ENCODE data around the gene ZNF620. TPM values are rescaled to one million over a fixed set of nuclear protein-coding genes. Genes with fewer than 3 reads are reported as not detected.
"Not testable (repeated sequence)": the region's sequence is repeated elsewhere in the genome, so short reads cannot be mapped to it uniquely, and the experiment has no call there.

The ZNF620 gene
- total RNA-seq, 4 donors from 2014 or later: 2.2 to 6.5 (median 2.5) TPM

GRCh38 chr3:40461161-40461560 lies 44.7 kb upstream of the ZNF620 start:
- H3K4me1 ChIP-seq: peaks cover 18 to 39% (median 33%) of the 10 kb centered on the region in 4 donors
- no peak overlapping the region for H3K27ac ChIP-seq (replicated peaks in 1 of 4)
- no peak overlapping the region for H3K4me3 ChIP-seq
- no peaks in the 10 kb centered on the region for H3K27me3 ChIP-seq
- no peak for DNase-seq (ENCODE audit: extremely low spot score)
- intact Hi-C loops (cut with DNase I): no loop called here
- 75% methylated on average over 3 of the region's 3 CpGs for WGBS
- peaks cover 52 to 76% (median 66%) of the 10 kb centered on the region in 4 donors for H3K36me3 ChIP-seq
- TF ChIP-seq POLR2A (IDR thresholded peaks at IDR 0.05; ENCODE audit: low read depth) (no peak), POLR2AphosphoS5 (IDR thresholded peaks at IDR 0.05) (no peak), EP300 (IDR thresholded peaks at IDR 0.05) (no peak), CTCF (IDR thresholded peaks at IDR 0.05) (no peak)
- H3K9me3 ChIP-seq: no peaks in the 10 kb centered on the region

- Histone ChIP-seq H3K36me3 (peaks cover 52 to 89% (median 75%) of the 10 kb centered on the region in 4 donors), H3K4me1 (peaks cover 12 to 31% (median 25%) of the 10 kb centered on the region in 4 donors)
- H3K9me3 ChIP-seq; H3K27ac ChIP-seq (replicated peaks in 1 of 4); intact Hi-C loops (cut with DNase I); H3K27me3 ChIP-seq; DNase-seq (ENCODE audit: extremely low spot score); H3K4me3 ChIP-seq: not testable (repeated sequence)
- WGBS: 89% methylated on average over 7 of the region's 7 CpGs
These were observed 43.0 kb upstream of the ZNF620 start for GRCh38 chr3:40462838-40463237.

- WGBS: 94% methylated on average over 2 of the region's 2 CpGs
These were observed 42.3 kb upstream of the ZNF620 start for GRCh38 chr3:40463579-40463978.

GRCh38 chr3:40464339-40465110 lies 41.3 kb upstream of the ZNF620 start:
- H3K27ac ChIP-seq (replicated peaks in 1 of 4): no peak overlapping the region
- H3K4me3 ChIP-seq: no peak overlapping the region
- TF ChIP-seq CTCF (IDR thresholded peaks at IDR 0.05) (no peak), EP300 (IDR thresholded peaks at IDR 0.05) (no peak), POLR2AphosphoS5 (IDR thresholded peaks at IDR 0.05) (no peak), POLR2A (IDR thresholded peaks at IDR 0.05; ENCODE audit: low read depth) (no peak)
- H3K36me3 ChIP-seq: peaks cover 41 to 81% (median 62%) of the 10 kb centered on the region in 4 donors
- WGBS: 65% methylated on average over 9 of the region's 9 CpGs
- no peaks in the 10 kb centered on the region for H3K9me3 ChIP-seq
- peaks cover 0 to 14% (median 9%) of the 10 kb centered on the region in 4 donors for H3K4me1 ChIP-seq
- intact Hi-C loops (cut with DNase I): no loop called here
- H3K27me3 ChIP-seq: no peaks in the 10 kb centered on the region
- DNase-seq (ENCODE audit: extremely low spot score): no peak

More at GRCh38 chr3:40463579-40463978, 42.3 kb upstream of the ZNF620 start:
- DNase-seq (ENCODE audit: extremely low spot score): no peak
- intact Hi-C loops (cut with DNase I): no loop called here
- Histone ChIP-seq H3K4me1 (peaks cover 4 to 23% (median 18%) of the 10 kb centered on the region in 4 donors), H3K36me3 (peaks cover 50 to 91% (median 71%) of the 10 kb centered on the region in 4 donors), H3K4me3 (no peak overlapping the region), H3K9me3 (no peaks in the 10 kb centered on the region), H3K27me3 (no peaks in the 10 kb centered on the region), H3K27ac (replicated peaks in 1 of 4) (no peak overlapping the region)
- TF ChIP-seq EP300 (IDR thresholded peaks at IDR 0.05) (no peak), POLR2AphosphoS5 (IDR thresholded peaks at IDR 0.05) (no peak), CTCF (IDR thresholded peaks at IDR 0.05) (no peak), POLR2A (IDR thresholded peaks at IDR 0.05; ENCODE audit: low read depth) (no peak)

- Histone ChIP-seq H3K9me3 (no peaks in the 10 kb centered on the region), H3K36me3 (peaks cover 37 to 76% (median 57%) of the 10 kb centered on the region in 4 donors), H3K27ac (replicated peaks in 1 of 4) (no peak overlapping the region), H3K27me3 (no peaks in the 10 kb centered on the region), H3K4me3 (no peak overlapping the region), H3K4me1 (peaks cover 0 to 10% (median 5%) of the 10 kb centered on the region in 4 donors)
- WGBS: 78% methylated on average over 4 of the region's 4 CpGs
- TF ChIP-seq EP300 (IDR thresholded peaks at IDR 0.05) (no peak), POLR2AphosphoS5 (IDR thresholded peaks at IDR 0.05) (no peak), POLR2A (IDR thresholded peaks at IDR 0.05; ENCODE audit: low read depth) (no peak), CTCF (IDR thresholded peaks at IDR 0.05) (no peak)
- no peak for DNase-seq (ENCODE audit: extremely low spot score)
- intact Hi-C loops (cut with DNase I): no loop called here
These were observed 40.8 kb upstream of the ZNF620 start for GRCh38 chr3:40465111-40465407.
